Fibroblast of lung (primary cell): ENCODE measurements around the gene WDR53.

Source experiments
- EZH2 ChIP-seq: IDR thresholded peaks from 2 replicates; pipeline ENCODE4 v1.5.1; 2012; ENCODE audit warnings: low read length, control low read depth, mild to moderate bottlenecking; ENCODE audit errors: missing control alignments
- TF ChIP-seq, protein P1 (sequence below), 2 donors: IDR thresholded peaks in 1 of 2; conservative IDR thresholded peaks in 1 of 2; 1 replicate in 1 of 2; 2 replicates in 1 of 2; pipeline ENCODE4 v1.5.1; 2011 to 2012; ENCODE audit warnings: low read length in 2 of 2, control low read depth in 1 of 2, inconsistent platforms in 1 of 2, low read depth in 1 of 2, mild to moderate bottlenecking in 1 of 2

DNA sequence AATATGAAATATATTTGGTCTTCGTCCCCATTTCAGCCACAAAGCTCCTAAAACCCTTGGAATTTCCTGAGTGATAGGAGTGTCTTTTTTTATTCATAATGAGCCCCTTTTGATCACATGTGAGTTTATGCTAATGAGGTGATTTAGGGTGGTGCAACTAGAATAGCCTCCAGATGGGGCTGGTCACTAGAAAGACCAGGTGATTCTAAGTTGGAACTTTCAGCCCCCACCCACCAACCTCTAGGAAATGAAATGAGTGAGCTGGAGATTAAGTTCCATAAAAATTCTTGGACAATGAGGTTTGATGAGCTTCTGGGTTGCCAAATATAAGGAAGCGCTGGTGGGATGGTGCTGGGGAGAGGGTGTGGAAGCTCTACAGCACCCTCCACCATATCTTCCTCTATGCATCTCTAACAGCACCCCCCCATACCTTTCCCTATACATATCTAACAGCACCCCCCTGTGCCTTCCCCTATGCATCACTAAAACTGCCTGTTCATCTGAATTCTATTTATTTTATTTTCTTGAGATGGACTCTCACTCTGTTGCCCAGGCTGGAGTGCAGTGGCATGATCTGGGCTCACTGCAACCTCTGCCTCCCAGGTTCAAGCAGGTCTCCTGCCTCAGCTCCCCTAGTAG, 51.1 kb downstream of the WDR53 start:
- TF ChIP-seq, protein P1, sequence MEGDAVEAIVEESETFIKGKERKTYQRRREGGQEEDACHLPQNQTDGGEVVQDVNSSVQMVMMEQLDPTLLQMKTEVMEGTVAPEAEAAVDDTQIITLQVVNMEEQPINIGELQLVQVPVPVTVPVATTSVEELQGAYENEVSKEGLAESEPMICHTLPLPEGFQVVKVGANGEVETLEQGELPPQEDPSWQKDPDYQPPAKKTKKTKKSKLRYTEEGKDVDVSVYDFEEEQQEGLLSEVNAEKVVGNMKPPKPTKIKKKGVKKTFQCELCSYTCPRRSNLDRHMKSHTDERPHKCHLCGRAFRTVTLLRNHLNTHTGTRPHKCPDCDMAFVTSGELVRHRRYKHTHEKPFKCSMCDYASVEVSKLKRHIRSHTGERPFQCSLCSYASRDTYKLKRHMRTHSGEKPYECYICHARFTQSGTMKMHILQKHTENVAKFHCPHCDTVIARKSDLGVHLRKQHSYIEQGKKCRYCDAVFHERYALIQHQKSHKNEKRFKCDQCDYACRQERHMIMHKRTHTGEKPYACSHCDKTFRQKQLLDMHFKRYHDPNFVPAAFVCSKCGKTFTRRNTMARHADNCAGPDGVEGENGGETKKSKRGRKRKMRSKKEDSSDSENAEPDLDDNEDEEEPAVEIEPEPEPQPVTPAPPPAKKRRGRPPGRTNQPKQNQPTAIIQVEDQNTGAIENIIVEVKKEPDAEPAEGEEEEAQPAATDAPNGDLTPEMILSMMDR (conservative IDR thresholded peaks at IDR 0.05 in 1 of 2, IDR thresholded peaks at IDR 0.05 in 1 of 2; ENCODE audit: low read depth in 1 of 2, low read length in 2 of 2): no peak
- no peak for TF ChIP-seq EZH2
